ENCODE data around the gene TNRC18.
A peak's percentile ranks its signal among the peaks of the same experiment; 100 is the strongest.

Gene TNRC18

GRCh38 chr7:5423976-5424748 is 528 bp upstream of the TNRC18 start:
- Histone ChIP-seq H3K36me3 (ENCODE audit: insufficient read depth, low read length) (no peaks in the 10 kb centered on the region), H3K27me3 (ENCODE audit: control insufficient read depth in 1 of 2, insufficient read depth in 2 of 2, low read length in 2 of 2) (no peaks in the 10 kb centered on the region), H3K4me3 (ENCODE audit: low read depth in 1 of 2, low read length in 2 of 2) (peak overlapping the region; percentile 90 to 93), H3K27ac (ENCODE audit: low read depth, low read length) (peak overlapping the region; percentile 99), H3K9ac (ENCODE audit: low read length) (peak overlapping the region; percentile 99), H3K4me1 (ENCODE audit: insufficient read depth, low read length) (peaks cover 4% of the 10 kb centered on the region), H3K9me3 (ENCODE audit: low read length) (no peaks in the 10 kb centered on the region)

GRCh38 chr7:5422396-5423305 is 983 bp downstream of the TNRC18 start:
- Histone ChIP-seq H3K4me1 (ENCODE audit: insufficient read depth, low read length) (peaks cover 14% of the 10 kb centered on the region), H3K27ac (ENCODE audit: low read depth, low read length) (peak overlapping the region; percentile 100), H3K36me3 (ENCODE audit: insufficient read depth, low read length) (no peaks in the 10 kb centered on the region), H3K4me3 (ENCODE audit: low read depth in 1 of 2, low read length in 2 of 2) (peak overlapping the region; percentile 97 to 99), H3K9me3 (ENCODE audit: low read length) (no peaks in the 10 kb centered on the region), H3K27me3 (ENCODE audit: control insufficient read depth in 1 of 2, insufficient read depth in 2 of 2, low read length in 2 of 2) (no peaks in the 10 kb centered on the region), H3K9ac (ENCODE audit: low read length) (peak overlapping the region; percentile 93)

- no peaks in the 10 kb centered on the region for H3K27me3 ChIP-seq (ENCODE audit: control insufficient read depth in 1 of 2, insufficient read depth in 2 of 2, low read length in 2 of 2)
- H3K27ac ChIP-seq (ENCODE audit: low read depth, low read length), result peak overlapping the region; percentile 100
- H3K4me3 ChIP-seq (ENCODE audit: low read depth in 1 of 2, low read length in 2 of 2), result peak overlapping the region; percentile 97 to 99
- H3K4me1 ChIP-seq (ENCODE audit: insufficient read depth, low read length), result peaks cover 16% of the 10 kb centered on the region
- H3K36me3 ChIP-seq (ENCODE audit: insufficient read depth, low read length), result no peaks in the 10 kb centered on the region
- H3K9me3 ChIP-seq (ENCODE audit: low read length), result no peaks in the 10 kb centered on the region
- H3K9ac ChIP-seq (ENCODE audit: low read length), result peak overlapping the region; percentile 93
Observed at GRCh38 chr7:5421714-5422395, 1.8 kb downstream of the TNRC18 start.

DNA sequence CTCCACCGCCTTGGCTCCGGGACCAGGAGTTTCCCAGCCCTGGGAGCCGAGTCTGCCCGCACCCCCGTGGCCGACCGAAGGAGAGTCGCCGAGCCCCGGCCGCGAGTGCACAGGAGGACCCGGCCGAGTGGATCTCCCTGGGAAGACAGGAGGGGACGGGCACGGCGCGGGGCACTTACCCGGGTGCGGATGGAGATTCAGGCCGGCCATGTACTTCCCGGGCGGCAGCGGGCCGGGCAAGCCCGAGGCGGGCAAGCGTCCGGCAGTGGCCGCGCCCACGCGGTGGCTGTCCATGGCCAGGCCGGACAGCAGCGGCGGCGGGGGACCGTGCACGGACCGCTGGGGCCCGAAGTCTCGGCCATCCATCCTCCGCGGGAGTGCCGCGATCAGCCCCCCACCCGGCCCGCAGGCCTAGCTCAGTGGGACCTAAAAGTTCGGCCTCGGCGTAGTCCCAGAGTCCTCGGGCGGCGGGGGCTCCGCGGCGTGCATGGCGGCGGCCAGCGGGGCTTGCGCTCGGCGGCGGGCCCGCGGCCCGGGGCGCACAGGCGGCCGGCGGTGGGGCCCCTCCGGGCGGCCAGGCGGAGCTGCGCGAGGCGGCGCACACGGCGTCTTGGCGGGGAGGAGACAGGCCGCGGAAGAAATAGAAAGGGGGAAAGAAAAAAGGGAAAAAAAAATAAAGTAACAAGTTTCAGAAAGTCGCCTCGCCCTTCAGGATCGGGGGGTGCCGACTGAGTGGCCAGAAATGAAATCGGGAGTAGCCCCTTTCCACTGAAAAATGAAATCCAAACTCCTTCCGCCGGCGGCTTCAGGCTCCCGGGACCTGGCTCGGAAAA is 2.5 kb downstream of the TNRC18 start:
- Histone ChIP-seq H3K9me3 (ENCODE audit: low read length) (no peaks in the 10 kb centered on the region), H3K9ac (ENCODE audit: low read length) (peak overlapping the region; percentile 93), H3K27me3 (ENCODE audit: control insufficient read depth in 1 of 2, insufficient read depth in 2 of 2, low read length in 2 of 2) (no peaks in the 10 kb centered on the region), H3K4me3 (ENCODE audit: low read depth in 1 of 2, low read length in 2 of 2) (peak overlapping the region; percentile 97 to 99), H3K4me1 (ENCODE audit: insufficient read depth, low read length) (peaks cover 16% of the 10 kb centered on the region), H3K36me3 (ENCODE audit: insufficient read depth, low read length) (no peaks in the 10 kb centered on the region), H3K27ac (ENCODE audit: low read depth, low read length) (peak overlapping the region; percentile 100)

GRCh38 chr7:5420067-5420880 is 3.4 kb downstream of the TNRC18 start:
- H3K36me3 ChIP-seq (ENCODE audit: insufficient read depth, low read length), result no peaks in the 10 kb centered on the region
- peaks cover 16% of the 10 kb centered on the region for H3K4me1 ChIP-seq (ENCODE audit: insufficient read depth, low read length)
- peak overlapping the region; percentile 82 for H3K9ac ChIP-seq (ENCODE audit: low read length)
- peak overlapping the region; percentile 96 for H3K27ac ChIP-seq (ENCODE audit: low read depth, low read length)
- no peaks in the 10 kb centered on the region for H3K9me3 ChIP-seq (ENCODE audit: low read length)
- no peaks in the 10 kb centered on the region for H3K27me3 ChIP-seq (ENCODE audit: control insufficient read depth in 1 of 2, insufficient read depth in 2 of 2, low read length in 2 of 2)
- H3K4me3 ChIP-seq (ENCODE audit: low read depth in 1 of 2, low read length in 2 of 2), result peak overlapping the region; percentile 73 to 80

GRCh38 chr7:5419539-5420066 is 4.0 kb downstream of the TNRC18 start:
- H3K4me1 ChIP-seq (ENCODE audit: insufficient read depth, low read length), result peaks cover 16% of the 10 kb centered on the region
- no peaks in the 10 kb centered on the region for H3K9me3 ChIP-seq (ENCODE audit: low read length)
- H3K36me3 ChIP-seq (ENCODE audit: insufficient read depth, low read length), result no peaks in the 10 kb centered on the region
- no peaks in the 10 kb centered on the region for H3K27me3 ChIP-seq (ENCODE audit: control insufficient read depth in 1 of 2, insufficient read depth in 2 of 2, low read length in 2 of 2)
- H3K4me3 ChIP-seq (ENCODE audit: low read depth in 1 of 2, low read length in 2 of 2), result peak overlapping the region; percentile 73 to 80
- peak overlapping the region; percentile 82 for H3K9ac ChIP-seq (ENCODE audit: low read length)
- peak overlapping the region; percentile 96 for H3K27ac ChIP-seq (ENCODE audit: low read depth, low read length)

- Histone ChIP-seq H3K27ac (ENCODE audit: low read depth, low read length) (peak overlapping the region; percentile 96), H3K4me1 (ENCODE audit: insufficient read depth, low read length) (peaks cover 21% of the 10 kb centered on the region), H3K36me3 (ENCODE audit: insufficient read depth, low read length) (no peaks in the 10 kb centered on the region), H3K9ac (ENCODE audit: low read length) (peak overlapping the region; percentile 82), H3K27me3 (ENCODE audit: control insufficient read depth in 1 of 2, insufficient read depth in 2 of 2, low read length in 2 of 2) (no peaks in the 10 kb centered on the region), H3K9me3 (ENCODE audit: low read length) (no peaks in the 10 kb centered on the region), H3K4me3 (ENCODE audit: low read depth in 1 of 2, low read length in 2 of 2) (peak overlapping the region in 1 of 2 donors; percentile 80)
Observed at GRCh38 chr7:5418285-5418582, 5.4 kb downstream of the TNRC18 start.

GRCh38 chr7:5417106-5418071 is 6.2 kb downstream of the TNRC18 start:
- Histone ChIP-seq H3K36me3 (ENCODE audit: insufficient read depth, low read length) (no peaks in the 10 kb centered on the region), H3K4me1 (ENCODE audit: insufficient read depth, low read length) (peaks cover 27% of the 10 kb centered on the region), H3K9ac (ENCODE audit: low read length) (peak overlapping the region; percentile 82), H3K27me3 (ENCODE audit: control insufficient read depth in 1 of 2, insufficient read depth in 2 of 2, low read length in 2 of 2) (no peaks in the 10 kb centered on the region), H3K27ac (ENCODE audit: low read depth, low read length) (peak overlapping the region; percentile 96), H3K9me3 (ENCODE audit: low read length) (no peaks in the 10 kb centered on the region), H3K4me3 (ENCODE audit: low read depth in 1 of 2, low read length in 2 of 2) (peak overlapping the region in 1 of 2 donors; percentile 80)

- Histone ChIP-seq H3K36me3 (ENCODE audit: insufficient read depth, low read length) (peaks cover 6% of the 10 kb centered on the region), H3K4me3 (ENCODE audit: low read depth in 1 of 2, low read length in 2 of 2) (no peak overlapping the region), H3K9ac (ENCODE audit: low read length) (no peak overlapping the region), H3K27ac (ENCODE audit: low read depth, low read length) (no peak overlapping the region), H3K4me1 (ENCODE audit: insufficient read depth, low read length) (peaks cover 31% of the 10 kb centered on the region), H3K9me3 (ENCODE audit: low read length) (no peaks in the 10 kb centered on the region), H3K27me3 (ENCODE audit: control insufficient read depth in 1 of 2, insufficient read depth in 2 of 2, low read length in 2 of 2) (no peaks in the 10 kb centered on the region)
Observed at GRCh38 chr7:5414916-5415315, 8.7 kb downstream of the TNRC18 start.
